ENCODE results near the gene PWP1. TPM values are rescaled to one million over a fixed set of nuclear protein-coding genes. Genes with fewer than 3 reads are reported as not detected.

PWP1 gene
- total RNA-seq, 4 donors from 2014 or later = 60.7 to 70.8 (median 69.0) TPM

- TF ChIP-seq, protein P1, sequence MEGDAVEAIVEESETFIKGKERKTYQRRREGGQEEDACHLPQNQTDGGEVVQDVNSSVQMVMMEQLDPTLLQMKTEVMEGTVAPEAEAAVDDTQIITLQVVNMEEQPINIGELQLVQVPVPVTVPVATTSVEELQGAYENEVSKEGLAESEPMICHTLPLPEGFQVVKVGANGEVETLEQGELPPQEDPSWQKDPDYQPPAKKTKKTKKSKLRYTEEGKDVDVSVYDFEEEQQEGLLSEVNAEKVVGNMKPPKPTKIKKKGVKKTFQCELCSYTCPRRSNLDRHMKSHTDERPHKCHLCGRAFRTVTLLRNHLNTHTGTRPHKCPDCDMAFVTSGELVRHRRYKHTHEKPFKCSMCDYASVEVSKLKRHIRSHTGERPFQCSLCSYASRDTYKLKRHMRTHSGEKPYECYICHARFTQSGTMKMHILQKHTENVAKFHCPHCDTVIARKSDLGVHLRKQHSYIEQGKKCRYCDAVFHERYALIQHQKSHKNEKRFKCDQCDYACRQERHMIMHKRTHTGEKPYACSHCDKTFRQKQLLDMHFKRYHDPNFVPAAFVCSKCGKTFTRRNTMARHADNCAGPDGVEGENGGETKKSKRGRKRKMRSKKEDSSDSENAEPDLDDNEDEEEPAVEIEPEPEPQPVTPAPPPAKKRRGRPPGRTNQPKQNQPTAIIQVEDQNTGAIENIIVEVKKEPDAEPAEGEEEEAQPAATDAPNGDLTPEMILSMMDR (IDR thresholded peaks at IDR 0.05; ENCODE audit: low read depth) = no peak
These were observed 25.4 kb upstream of the PWP1 start for GRCh38 chr12:107660235-107660634.

DNA sequence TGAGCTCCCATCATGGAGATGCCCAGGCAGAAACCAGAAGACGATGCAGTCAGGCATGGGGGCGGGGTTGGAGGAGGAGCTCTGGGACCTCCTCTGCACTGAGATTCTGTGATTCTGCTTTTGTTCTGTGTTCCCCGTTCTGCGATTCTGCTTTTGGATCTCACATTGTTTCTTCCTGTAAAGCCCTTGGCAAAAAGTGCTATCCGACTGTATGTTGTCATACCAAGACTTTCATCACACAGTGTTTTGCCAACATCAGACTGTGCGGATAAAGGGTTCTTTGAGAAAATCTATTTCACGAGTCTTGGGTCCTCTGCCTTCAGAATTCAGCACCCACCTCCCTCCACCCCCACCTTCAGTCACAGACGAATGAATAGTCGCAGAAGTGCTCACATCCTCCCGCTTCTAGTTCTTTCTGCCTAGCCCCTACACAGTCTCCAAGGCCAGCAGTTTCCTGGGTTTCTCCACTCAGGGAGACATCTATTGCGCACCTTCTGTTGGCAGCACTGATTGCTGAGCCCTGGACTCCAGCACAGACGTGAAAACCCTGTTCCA lies 24.7 kb upstream of the PWP1 start:
- TF ChIP-seq, protein P1 (IDR thresholded peaks at IDR 0.05; ENCODE audit: low read depth) = no peak

- TF ChIP-seq, protein P1 (IDR thresholded peaks at IDR 0.05; ENCODE audit: low read depth) = no peak
These were observed 23.8 kb upstream of the PWP1 start for GRCh38 chr12:107661830-107662229.

GRCh38 chr12:107662484-107662883 lies 23.1 kb upstream of the PWP1 start:
- TF ChIP-seq, protein P1 (IDR thresholded peaks at IDR 0.05; ENCODE audit: low read depth) = no peak

DNA sequence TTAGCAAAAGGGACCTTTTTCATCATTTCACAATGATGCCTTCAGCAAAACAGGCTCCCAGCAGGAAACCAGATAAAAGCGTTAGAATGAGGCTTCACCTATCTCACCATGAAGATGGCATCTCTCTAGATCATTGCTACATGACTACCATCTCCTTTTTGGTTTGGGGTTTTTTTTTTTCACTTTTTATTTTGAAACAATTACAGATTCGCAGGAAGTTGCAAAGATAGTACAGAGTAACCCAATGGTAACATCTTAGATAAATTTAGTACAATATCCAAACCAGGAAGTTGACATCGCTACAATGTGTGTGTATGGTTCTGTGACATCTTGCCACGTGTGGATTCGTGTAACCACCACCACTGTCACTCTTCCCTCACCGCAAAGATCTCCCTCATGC lies 22.3 kb upstream of the PWP1 start:
- TF ChIP-seq, protein P1 (IDR thresholded peaks at IDR 0.05; ENCODE audit: low read depth) = no peak

GRCh38 chr12:107666009-107666408 lies 19.6 kb upstream of the PWP1 start:
- TF ChIP-seq, protein P1 (IDR thresholded peaks at IDR 0.05; ENCODE audit: low read depth) = no peak

DNA sequence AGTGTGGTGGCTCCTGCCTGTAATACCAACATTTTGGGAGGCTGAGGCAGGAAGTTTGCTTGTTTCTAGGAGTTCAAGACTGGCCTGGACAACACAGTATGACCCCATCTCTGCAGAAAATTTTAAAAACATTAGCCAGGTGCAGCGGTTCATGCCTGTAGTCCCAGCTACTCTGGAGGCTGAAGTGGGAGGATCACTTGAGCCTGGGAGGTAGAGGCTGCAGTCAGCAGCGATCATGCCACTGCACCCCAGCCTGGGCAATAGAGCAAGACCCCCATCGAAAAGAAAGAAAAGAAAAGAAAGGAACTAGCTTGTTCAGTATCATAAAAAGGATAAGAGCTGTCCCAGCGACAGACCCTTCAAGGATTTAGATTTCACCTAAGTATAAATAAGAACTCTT lies 18.1 kb upstream of the PWP1 start:
- TF ChIP-seq, protein P1 (IDR thresholded peaks at IDR 0.05; ENCODE audit: low read depth) = no peak
